Astrocyte (in vitro differentiated cells and primary cell): Measurements from ENCODE around the gene PGF.

ENCODE experiments used
- CTCF ChIP-seq: IDR thresholded peaks from 2 replicates; pipeline ENCODE4 v1.5.1; 2011; ENCODE audit warnings: low read depth, mild to moderate bottlenecking, inconsistent platforms, low read length, moderate library complexity; ENCODE audit not compliant: insufficient read depth
- EZH2 ChIP-seq: IDR thresholded peaks from 2 replicates; pipeline ENCODE4 v1.6.1; 2012; ENCODE audit warnings: mild to moderate bottlenecking, low read length, inconsistent platforms; ENCODE audit not compliant: insufficient read depth

- TF ChIP-seq CTCF (no peak), EZH2 (no peak)
These were observed 22.5 kb upstream of the PGF start for GRCh38 chr14:74977901-74978385.
